GM20431 (cell line): ENCODE data around the gene BMP2K.
"Not testable (repeated sequence)": the region's sequence is repeated elsewhere in the genome, so short reads cannot be mapped to it uniquely, and the experiment has no call there.

Source experiments
- in situ Hi-C: fragments of 300-500 bp; cut with MseI, MboI; formaldehyde crosslinking; loops from one replicate; pipeline ENCODE4 v1.15.0; 2020; ENCODE audit warnings: low sequenced_read_pairs; ENCODE audit not compliant: unreplicated experiment

The BMP2K gene

DNA sequence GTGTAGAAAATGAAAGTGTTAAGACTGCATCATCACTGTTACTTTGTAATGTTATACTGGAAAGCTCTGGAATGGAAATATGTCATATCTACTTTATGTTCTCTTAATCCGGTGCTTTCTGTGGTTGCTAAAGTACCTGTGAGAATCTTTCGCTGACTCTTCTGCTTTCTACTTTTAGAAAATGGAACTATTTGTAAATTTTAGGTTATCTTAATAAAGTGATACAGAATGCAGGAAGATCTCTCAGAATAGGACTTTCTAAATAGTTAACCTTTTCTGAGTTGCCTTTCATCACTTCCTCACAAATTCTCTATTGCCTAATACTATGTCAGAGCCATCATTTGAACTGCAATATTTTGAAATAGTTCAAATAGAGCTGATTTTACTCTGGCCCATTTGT is 69.3 kb downstream of the BMP2K start:
- in situ Hi-C loops, result no loop called here

- in situ Hi-C loops, result no loop called here
Measured at GRCh38 chr4:78846258-78846657, 70.1 kb downstream of the BMP2K start.

DNA sequence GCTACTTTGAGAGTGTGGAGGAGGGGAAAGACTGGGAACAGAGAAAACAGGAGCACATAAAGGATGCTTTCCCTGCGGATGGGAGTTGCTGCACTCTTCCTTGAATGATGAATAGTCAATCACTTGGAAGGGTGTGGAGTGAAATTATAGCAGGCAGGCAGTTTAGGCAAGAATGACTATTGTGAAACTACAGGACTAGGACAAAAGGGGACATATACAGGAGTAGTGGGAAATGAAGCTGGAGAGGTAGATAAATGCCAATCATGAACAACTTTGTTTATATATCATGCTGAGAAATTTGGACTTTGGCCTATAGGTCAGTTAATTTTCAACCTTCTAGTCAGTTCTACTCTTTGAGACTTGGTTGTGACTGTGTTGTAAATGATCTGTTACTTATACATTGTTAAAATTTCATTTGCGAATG is 86.2 kb downstream of the BMP2K start:
- in situ Hi-C loops, result loop anchor here (10.0 to 25.0 kb wide), 2 partner anchors 248 to 900 kb away; no protein-coding TSS in a partner anchor

GRCh38 chr4:78863254-78863869 is 87.2 kb downstream of the BMP2K start:
- in situ Hi-C loops, result loop anchor here (10.0 to 25.0 kb wide), 2 partner anchors 249 to 901 kb away; no protein-coding TSS in a partner anchor

DNA sequence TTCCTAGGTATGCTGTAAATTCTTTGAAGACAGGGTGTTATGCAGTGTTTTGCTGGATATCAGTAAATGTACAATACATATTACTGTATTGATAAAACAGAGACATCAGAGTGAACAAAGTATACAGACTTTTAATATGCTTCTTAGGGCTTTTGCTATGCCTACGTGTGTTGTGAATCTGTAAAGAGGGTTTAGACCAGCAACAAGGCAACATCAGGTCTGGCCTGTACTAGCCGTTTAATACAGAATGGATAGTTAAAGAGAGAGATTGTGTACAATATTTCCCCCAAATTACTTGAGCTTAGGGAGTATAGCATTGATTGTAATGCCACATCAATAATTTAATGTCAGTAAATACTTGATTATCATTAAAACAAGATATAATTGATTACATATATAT is 87.8 kb downstream of the BMP2K start:
- in situ Hi-C loops, result loop anchor here (10.0 to 25.0 kb wide), 2 partner anchors 249 to 902 kb away; no protein-coding TSS in a partner anchor

GRCh38 chr4:78864405-78865024 is 88.4 kb downstream of the BMP2K start:
- in situ Hi-C loops, result loop anchor here (10.0 to 25.0 kb wide), 2 partner anchors 250 to 902 kb away; no protein-coding TSS in a partner anchor

GRCh38 chr4:78865451-78865850 is 89.3 kb downstream of the BMP2K start:
- in situ Hi-C loops, result loop anchor here (10.0 to 25.0 kb wide), 2 partner anchors 251 to 903 kb away; no protein-coding TSS in a partner anchor

GRCh38 chr4:78868712-78869111 is 92.6 kb downstream of the BMP2K start:
- in situ Hi-C loops, result loop anchor here (10.0 to 25.0 kb wide), 2 partner anchors 254 to 906 kb away; no protein-coding TSS in a partner anchor

DNA sequence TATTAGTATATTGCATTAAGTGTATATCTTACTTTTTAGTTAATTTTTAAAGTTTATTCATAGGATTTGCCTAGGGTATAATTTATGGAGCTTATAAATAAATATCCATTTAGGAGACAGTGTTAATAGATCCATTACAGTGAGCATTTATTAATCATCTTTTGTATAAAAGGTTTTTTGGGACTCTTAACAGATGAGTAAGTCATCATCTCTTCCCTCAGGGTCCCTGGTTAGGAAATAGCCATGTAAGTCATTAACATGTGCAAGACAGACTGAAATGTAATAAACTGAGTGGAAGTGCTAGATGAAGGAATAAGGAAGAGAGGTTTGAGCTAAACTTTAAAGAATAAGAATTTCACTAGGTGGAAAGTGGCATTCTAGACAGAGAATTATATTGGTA is 93.9 kb downstream of the BMP2K start:
- in situ Hi-C loops, result loop anchor here (25.0 kb wide), 1 partner anchor 908 kb away; no protein-coding TSS in a partner anchor

GRCh38 chr4:78876568-78877320 is 100.6 kb downstream of the BMP2K start:
- in situ Hi-C loops, result no loop called here

GRCh38 chr4:78878031-78878430 is 101.9 kb downstream of the BMP2K start:
- in situ Hi-C loops, result no loop called here

DNA sequence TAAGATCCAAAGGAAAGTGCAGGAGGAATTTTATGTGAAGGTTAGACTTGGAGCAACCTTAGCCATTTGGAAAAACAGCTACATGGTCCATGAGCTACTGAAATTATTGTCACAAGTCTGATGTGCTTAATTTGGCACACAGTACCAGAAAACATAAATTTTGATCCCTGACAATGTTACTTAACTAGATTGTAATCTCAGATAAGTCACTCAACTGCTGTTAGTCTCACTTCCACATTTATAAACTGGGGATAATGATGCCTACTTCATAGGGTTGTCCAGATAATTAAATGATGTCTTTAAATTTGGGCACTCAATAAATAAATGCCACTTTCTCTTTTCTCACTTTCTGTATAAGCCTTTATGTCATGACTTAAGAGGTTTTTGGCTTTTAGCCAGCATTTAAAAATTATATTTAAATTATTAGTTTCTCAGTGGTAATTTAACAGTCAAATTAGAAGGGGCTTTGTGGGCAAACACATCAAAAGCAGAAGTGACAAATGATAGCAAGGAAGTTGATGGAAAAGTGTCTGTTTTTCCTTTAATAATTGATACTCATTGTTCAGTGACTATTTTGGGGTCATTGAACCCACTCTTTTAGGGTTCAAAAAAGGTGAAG is 104.8 kb downstream of the BMP2K start:
- in situ Hi-C loops, result no loop called here

- in situ Hi-C loops, result no loop called here
Measured at GRCh38 chr4:78885598-78885997, 109.4 kb downstream of the BMP2K start.

DNA sequence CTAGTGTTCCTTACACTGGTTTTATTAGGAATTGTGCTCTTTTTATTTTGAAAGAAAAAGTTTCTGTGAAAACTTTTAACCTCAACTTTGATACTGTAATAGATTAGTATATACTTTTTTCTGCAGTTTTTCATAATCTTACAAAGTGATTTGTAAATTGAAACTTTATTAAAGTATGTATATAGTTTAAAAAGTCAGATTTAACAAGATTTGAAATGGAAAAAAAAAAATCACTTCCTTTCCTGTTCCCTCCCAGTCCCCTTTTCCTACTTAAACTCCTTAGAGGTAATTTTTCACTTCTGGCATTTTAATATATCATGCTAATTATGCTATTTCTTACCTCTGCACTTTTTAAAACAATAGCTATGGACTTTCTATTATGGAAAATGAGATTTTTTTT is 113.8 kb downstream of the BMP2K start:
- in situ Hi-C loops, result no loop called here

DNA sequence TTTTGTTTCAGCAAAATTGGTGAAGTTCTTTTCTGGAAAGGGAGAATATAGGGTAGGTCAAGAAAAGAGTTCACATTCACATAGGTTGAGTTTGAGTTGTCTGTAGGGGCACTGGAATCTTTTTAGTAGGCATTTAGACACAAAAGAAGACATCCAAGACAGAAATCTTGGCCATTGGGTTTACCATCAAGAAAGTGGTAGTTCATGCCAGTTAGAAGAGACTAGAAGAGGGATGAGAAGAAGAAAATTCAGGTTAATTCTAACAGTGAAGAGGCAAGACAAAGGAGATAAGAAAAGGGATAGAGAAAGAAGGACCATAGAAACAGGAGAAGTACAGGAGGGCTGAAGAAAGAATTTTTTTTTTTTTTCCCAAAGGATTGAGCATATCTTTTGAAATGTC is 123.2 kb downstream of the BMP2K start:
- in situ Hi-C loops, result no loop called here

DNA sequence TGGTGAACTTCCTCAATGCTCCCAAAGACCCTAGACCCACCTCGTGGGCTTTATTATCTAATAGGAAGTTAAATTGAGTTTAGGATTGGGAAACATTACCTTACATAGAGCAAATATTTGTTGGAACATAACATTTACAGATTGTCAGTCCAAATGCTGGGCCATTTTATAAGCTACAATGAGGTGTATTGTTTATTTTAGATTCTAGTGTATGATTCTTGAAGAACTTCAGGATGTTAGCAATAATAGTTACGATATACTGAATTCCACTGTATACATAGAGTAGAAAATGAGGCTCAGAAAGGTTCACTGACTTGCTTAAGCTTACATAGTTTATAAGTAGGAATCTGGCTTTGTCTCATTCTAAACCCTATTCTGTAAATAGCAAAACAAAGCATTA is 125.7 kb downstream of the BMP2K start:
- in situ Hi-C loops, result no loop called here

- in situ Hi-C loops, result no loop called here
Measured at GRCh38 chr4:78902298-78902697, 126.1 kb downstream of the BMP2K start.

- in situ Hi-C loops, result no loop called here
Measured at GRCh38 chr4:78904143-78904542, 128.0 kb downstream of the BMP2K start.

GRCh38 chr4:78907638-78908037 is 131.5 kb downstream of the BMP2K start:
- in situ Hi-C loops, result no loop called here

GRCh38 chr4:78908974-78909373 is 132.8 kb downstream of the BMP2K start:
- in situ Hi-C loops, result not testable (repeated sequence)
